ENCODE measurements around the gene EFNA3. TPM values are rescaled to one million over a fixed set of nuclear protein-coding genes. Genes with fewer than 3 reads are reported as not detected.

Gene EFNA3
- 1.0 TPM for total RNA-seq
- long read RNA-seq, partial matches to known transcripts: 3 of 4 reads
- long read RNA-seq, other reads (novel, unspliced or antisense): 0 of 4 reads

GRCh38 chr1:155078469-155079209 lies at the start of gene EFNA3:
Gene EFNA3, plus strand, starts transcription at chr1:155078837. Its CDS starts 105 bp downstream, at chr1:155078942.
- Histone ChIP-seq H3K9me3 (no peaks in the 10 kb centered on the region), H3K4me1 (peaks cover 46% of the 10 kb centered on the region), H3K27ac (no peak within 1 kb of the TSS), H3K36me3 (no peaks in the 10 kb centered on the region), H3K27me3 (ENCODE audit: low read depth) (peaks cover 47% of the 10 kb centered on the region), H3K4me3 (peak within 1 kb of the TSS; percentile 55)
- ATAC-seq: peak; percentile 82 to 85
- intact Hi-C loops (cut with DNase I): no loop called here
- no peak for TF ChIP-seq CTCF (IDR thresholded peaks at IDR 0.05)
- DNase-seq: peak; percentile 78

- DNase-seq (no peak), ATAC-seq (no peak)
- Histone ChIP-seq H3K9me3 (no peaks in the 10 kb centered on the region), H3K4me3 (no peak overlapping the region), H3K27ac (no peak overlapping the region), H3K27me3 (ENCODE audit: low read depth) (no peaks in the 10 kb centered on the region), H3K4me1 (no peaks in the 10 kb centered on the region), H3K36me3 (no peaks in the 10 kb centered on the region)
- intact Hi-C loops (cut with DNase I): no loop called here
- no peak for TF ChIP-seq CTCF (IDR thresholded peaks at IDR 0.05)
Measured at GRCh38 chr1:155029513-155030242, 49.0 kb upstream of the EFNA3 start.

- ATAC-seq (no peak), DNase-seq (no peak)
- H3K36me3 ChIP-seq: no peaks in the 10 kb centered on the region
- no peaks in the 10 kb centered on the region for H3K4me1 ChIP-seq
- H3K9me3 ChIP-seq: no peaks in the 10 kb centered on the region
- H3K27me3 ChIP-seq (ENCODE audit: low read depth): no peaks in the 10 kb centered on the region
- no peak for TF ChIP-seq CTCF (IDR thresholded peaks at IDR 0.05)
- intact Hi-C loops (cut with DNase I): no loop called here
- H3K27ac ChIP-seq: no peak overlapping the region
- H3K4me3 ChIP-seq: no peak overlapping the region
Measured at GRCh38 chr1:155030243-155030795, 48.3 kb upstream of the EFNA3 start.

- Histone ChIP-seq H3K36me3 (no peaks in the 10 kb centered on the region), H3K4me3 (no peak overlapping the region), H3K27me3 (ENCODE audit: low read depth) (no peaks in the 10 kb centered on the region), H3K27ac (no peak overlapping the region), H3K9me3 (no peaks in the 10 kb centered on the region), H3K4me1 (no peaks in the 10 kb centered on the region)
- intact Hi-C loops (cut with DNase I): no loop called here
- DNase-seq: no peak
- ATAC-seq: no peak
- no peak for TF ChIP-seq CTCF (IDR thresholded peaks at IDR 0.05)
Measured at GRCh38 chr1:155030899-155031298, 47.7 kb upstream of the EFNA3 start.

- ATAC-seq (no peak), DNase-seq (no peak)
- Histone ChIP-seq H3K9me3 (no peaks in the 10 kb centered on the region), H3K27ac (no peak overlapping the region), H3K4me1 (peaks cover under 1% of the 10 kb centered on the region), H3K36me3 (no peaks in the 10 kb centered on the region), H3K4me3 (no peak overlapping the region), H3K27me3 (ENCODE audit: low read depth) (no peaks in the 10 kb centered on the region)
- intact Hi-C loops (cut with DNase I): no loop called here
- no peak for TF ChIP-seq CTCF (IDR thresholded peaks at IDR 0.05)
Measured at GRCh38 chr1:155032886-155033285, 45.8 kb upstream of the EFNA3 start.

Data from lower lobe of right lung (tissue), 2 donors.